Brain microvascular endothelial cell (primary cell): Measurements from ENCODE around the gene ETDA.

Experiments
- DNase-seq: peaks from one replicate; pipeline ENCODE4 v3.0.0-alpha.2; 2020
- H3K27ac ChIP-seq: fragments of 250-450 bp; sonication (Bioruptor Pico); 2 replicates; pipeline ENCODE4 v1.5.1; 2020; ENCODE audit warnings: mild to moderate bottlenecking, moderate library complexity
- H3K27me3 ChIP-seq: fragments of 250-450 bp; sonication (Bioruptor Pico); replicated peaks from 2 replicates; pipeline ENCODE4 v1.5.1; 2020; ENCODE audit warnings: mild to moderate bottlenecking
- H3K36me3 ChIP-seq: fragments of 250-450 bp; sonication (Bioruptor Pico); replicated peaks from 2 replicates; pipeline ENCODE4 v1.5.1; 2020; ENCODE audit warnings: mild to moderate bottlenecking
- H3K4me3 ChIP-seq: 2 replicates; pipeline ENCODE4 v1.5.1; 2011; ENCODE audit warnings: low read depth, mild to moderate bottlenecking, control low read depth, low read length, moderate library complexity
- CTCF ChIP-seq: IDR thresholded peaks from 2 replicates; pipeline ENCODE4 v1.5.1; 2011; ENCODE audit warnings: low read depth, mild to moderate bottlenecking, moderate library complexity, low read length, control low read depth, inconsistent platforms; ENCODE audit errors: missing control alignments
- in situ Hi-C: cut with HindIII; loops from 2 replicates; pipeline ENCODE4 v1.10.0; 2017; ENCODE audit warnings: low sequenced_read_pairs, low pct_ligation_motif_present

ETDA gene

DNA sequence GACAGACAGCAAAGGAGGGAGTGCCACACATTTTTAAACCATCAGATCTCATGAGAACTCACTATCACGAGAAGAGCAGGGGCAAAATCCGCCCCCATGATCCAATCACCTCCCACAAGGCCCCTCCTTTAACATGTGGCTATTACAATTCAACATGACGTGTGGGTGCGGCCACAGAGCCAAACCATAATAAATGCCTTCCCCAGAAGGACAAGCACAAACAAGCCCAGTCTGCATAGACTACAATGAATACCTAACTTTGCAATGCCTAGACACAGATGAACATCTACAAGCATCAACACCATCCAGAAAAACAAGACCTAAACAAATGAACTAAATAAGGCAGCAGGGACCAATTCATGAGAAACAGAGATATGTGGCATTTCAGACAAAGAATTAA, 12.3 kb downstream of the ETDA start:
- DNase-seq = no peak
- no peaks in the 10 kb centered on the region for H3K27me3 ChIP-seq
- H3K4me3 ChIP-seq = no peak overlapping the region
- TF ChIP-seq CTCF = no peak
- H3K36me3 ChIP-seq = no peaks in the 10 kb centered on the region
- in situ Hi-C loops = no loop called here
- H3K27ac ChIP-seq = no peak overlapping the region

DNA sequence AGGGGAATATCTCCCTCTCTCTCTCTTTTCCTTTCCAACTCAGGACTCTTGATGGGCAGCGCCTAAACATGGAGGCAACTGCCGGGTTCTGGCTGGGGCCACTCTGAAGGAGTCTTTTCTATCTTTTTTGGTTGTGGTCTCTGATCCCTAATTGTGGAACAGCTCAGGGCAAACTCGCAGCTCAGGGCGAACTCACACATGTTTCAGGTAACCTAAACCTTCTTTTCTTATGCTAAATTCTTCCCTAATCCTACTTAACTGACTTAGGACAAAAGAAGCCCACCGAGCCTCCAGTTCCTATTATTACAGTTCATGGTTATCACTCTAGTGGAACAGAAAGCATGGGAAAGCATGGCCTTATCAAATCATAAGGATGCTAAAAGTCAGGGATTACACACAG, 21.3 kb downstream of the ETDA start:
- Histone ChIP-seq H3K27ac (no peak overlapping the region), H3K36me3 (no peaks in the 10 kb centered on the region), H3K27me3 (no peaks in the 10 kb centered on the region), H3K4me3 (no peak overlapping the region)
- no peak for TF ChIP-seq CTCF
- in situ Hi-C loops = no loop called here
- DNase-seq = no peak

DNA sequence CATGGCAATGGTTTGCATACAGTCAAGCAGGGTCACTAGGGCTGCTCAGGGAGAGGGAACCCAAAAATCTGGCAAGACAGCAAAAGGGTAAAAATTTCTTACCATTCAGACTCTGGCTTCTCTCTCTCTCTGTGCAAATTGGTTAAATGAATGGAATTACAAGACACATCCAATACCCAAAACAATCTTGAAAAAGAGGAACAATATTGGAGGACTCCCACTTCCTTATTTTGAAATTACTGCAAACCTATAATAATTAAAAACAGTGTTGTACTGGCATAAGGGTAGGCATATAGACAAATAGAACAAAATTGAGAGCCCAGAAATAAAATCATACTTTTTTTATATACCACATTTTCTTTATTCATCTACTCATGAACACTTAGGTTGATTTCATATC, 24.1 kb downstream of the ETDA start:
- Histone ChIP-seq H3K27me3 (no peaks in the 10 kb centered on the region), H3K36me3 (no peaks in the 10 kb centered on the region), H3K27ac (no peak overlapping the region), H3K4me3 (no peak overlapping the region)
- no peak for DNase-seq
- in situ Hi-C loops = no loop called here
- no peak for TF ChIP-seq CTCF

DNA sequence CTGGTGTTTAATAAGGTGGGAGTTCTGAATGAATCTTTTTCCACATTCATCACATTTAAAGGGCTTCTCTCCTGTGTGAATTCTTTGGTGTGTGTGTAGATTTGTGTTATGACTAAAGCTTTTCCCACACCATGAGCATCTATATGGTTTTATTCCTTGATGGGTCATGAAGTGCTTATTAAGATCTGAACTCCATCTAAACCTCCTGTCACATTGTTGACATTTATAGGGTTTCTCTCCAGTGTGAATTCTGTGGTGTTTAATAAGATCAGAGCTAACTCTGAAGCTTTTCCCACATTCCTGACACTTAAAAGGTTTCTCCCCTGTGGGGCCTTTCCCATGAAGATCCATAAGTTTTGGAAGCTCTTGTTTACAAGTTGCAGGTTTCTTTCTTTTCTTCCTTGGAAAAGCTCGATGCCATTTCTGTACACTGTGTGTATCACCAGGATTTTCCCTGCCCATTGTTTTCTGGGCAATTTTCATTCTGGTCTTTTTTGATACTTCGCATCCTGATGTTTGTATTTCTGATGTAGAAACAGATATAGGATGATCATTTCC, 35.5 kb downstream of the ETDA start:
- H3K27me3 ChIP-seq = no peaks in the 10 kb centered on the region
- DNase-seq = no peak
- in situ Hi-C loops = no loop called here
- no peak overlapping the region for H3K27ac ChIP-seq
- no peak overlapping the region for H3K4me3 ChIP-seq
- no peaks in the 10 kb centered on the region for H3K36me3 ChIP-seq
- no peak for TF ChIP-seq CTCF

DNA sequence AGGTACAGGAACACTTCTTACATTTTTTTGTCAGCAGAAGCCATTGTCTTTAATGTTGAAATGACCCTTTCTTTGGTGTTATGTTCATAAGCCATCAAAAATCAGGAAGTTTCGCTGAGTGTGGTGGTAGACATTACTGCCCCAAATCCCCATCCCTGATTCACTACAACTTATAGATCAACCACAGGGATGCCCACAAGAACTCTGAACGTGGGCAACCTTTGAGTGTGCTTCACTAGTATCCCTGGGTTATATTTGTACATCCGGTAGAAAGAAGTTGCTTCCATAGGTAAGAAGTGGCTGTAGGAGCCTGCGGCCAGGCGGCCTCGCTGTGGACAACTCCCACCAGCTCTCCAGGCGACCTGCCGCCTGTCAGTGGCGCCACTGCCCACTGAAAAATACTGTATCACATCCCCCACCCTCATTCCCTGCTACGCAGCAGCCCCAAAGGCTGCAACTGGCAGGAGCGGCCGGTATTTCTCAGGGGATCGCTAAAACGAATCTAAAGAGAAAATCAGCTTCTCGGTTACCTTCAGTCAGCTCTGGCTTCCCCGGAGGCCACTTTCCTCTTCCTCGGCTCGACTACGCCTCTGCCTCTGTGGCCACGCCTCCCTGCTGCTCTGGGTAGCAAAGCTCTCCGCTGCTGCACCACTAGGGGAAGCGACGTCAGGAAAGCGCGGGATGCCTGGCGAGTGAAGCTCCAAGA, 43.5 kb downstream of the ETDA start:
- Histone ChIP-seq H3K4me3 (peak overlapping the region; percentile 41), H3K27ac (no peak overlapping the region), H3K36me3 (no peaks in the 10 kb centered on the region), H3K27me3 (no peaks in the 10 kb centered on the region)
- peak; percentile 47 for TF ChIP-seq CTCF
- in situ Hi-C loops = no loop called here
- DNase-seq = peak; percentile 31

DNA sequence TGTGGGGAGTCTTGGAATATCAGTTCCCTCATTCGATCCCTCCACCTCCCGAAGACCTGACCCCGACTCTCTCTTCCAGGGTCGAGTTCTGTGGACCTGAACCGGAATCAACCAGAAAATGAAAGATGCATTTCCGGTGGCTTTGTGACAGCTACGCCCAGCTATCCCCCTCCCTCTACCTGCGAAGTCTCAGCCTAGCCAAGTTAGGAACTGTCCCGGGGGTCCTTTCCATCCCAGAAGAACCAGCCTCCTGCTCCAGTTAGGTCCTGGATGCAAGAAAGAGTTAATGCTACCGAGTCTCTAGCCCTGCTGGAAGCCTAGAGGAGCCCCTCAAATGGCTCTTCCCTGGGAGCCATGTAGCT, 44.1 kb downstream of the ETDA start:
- Histone ChIP-seq H3K27me3 (no peaks in the 10 kb centered on the region), H3K4me3 (peak overlapping the region; percentile 41), H3K27ac (no peak overlapping the region), H3K36me3 (no peaks in the 10 kb centered on the region)
- no peak for TF ChIP-seq CTCF
- no peak for DNase-seq
- in situ Hi-C loops = no loop called here
